ENCODE data around the gene MEGF11. TPM values are rescaled to one million over a fixed set of nuclear protein-coding genes. Genes with fewer than 3 reads are reported as not detected.

The MEGF11 gene
- total RNA-seq, 1 donor from 2014 or later: 0.25 TPM

DNA sequence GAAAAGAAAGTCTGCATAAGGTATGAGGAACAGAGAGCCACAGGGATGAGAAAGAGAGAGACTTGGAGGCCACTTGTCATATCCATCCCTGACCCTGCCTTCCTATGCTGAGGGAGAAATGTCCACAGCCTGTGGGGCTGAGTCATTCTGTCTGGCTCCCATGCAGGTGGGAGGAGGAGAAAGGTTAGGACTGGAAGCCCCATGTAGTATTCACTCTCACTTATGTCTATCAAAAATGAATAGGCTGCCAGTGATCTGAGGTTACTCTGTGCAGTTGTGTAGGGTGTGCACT lies 313.0 kb downstream of the MEGF11 start:
- no peaks in the 10 kb centered on the region for H3K27me3 ChIP-seq
- no peak for DNase-seq (ENCODE audit: extremely low spot score in 2 of 2)
- intact Hi-C loops (cut with DNase I): no loop called here
- H3K36me3 ChIP-seq: no peaks in the 10 kb centered on the region
- H3K9me3 ChIP-seq: no peaks in the 10 kb centered on the region
- TF ChIP-seq POLR2A (IDR thresholded peaks at IDR 0.05) (no peak), POLR2AphosphoS5 (IDR thresholded peaks at IDR 0.05; ENCODE audit: insufficient read depth in 1 of 2, low read depth in 1 of 2) (no peak)
- TF ChIP-seq, protein P1, sequence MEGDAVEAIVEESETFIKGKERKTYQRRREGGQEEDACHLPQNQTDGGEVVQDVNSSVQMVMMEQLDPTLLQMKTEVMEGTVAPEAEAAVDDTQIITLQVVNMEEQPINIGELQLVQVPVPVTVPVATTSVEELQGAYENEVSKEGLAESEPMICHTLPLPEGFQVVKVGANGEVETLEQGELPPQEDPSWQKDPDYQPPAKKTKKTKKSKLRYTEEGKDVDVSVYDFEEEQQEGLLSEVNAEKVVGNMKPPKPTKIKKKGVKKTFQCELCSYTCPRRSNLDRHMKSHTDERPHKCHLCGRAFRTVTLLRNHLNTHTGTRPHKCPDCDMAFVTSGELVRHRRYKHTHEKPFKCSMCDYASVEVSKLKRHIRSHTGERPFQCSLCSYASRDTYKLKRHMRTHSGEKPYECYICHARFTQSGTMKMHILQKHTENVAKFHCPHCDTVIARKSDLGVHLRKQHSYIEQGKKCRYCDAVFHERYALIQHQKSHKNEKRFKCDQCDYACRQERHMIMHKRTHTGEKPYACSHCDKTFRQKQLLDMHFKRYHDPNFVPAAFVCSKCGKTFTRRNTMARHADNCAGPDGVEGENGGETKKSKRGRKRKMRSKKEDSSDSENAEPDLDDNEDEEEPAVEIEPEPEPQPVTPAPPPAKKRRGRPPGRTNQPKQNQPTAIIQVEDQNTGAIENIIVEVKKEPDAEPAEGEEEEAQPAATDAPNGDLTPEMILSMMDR (IDR thresholded peaks at IDR 0.05): no peak
- no peak overlapping the region for H3K27ac ChIP-seq
- no peak overlapping the region for H3K4me3 ChIP-seq
- H3K4me1 ChIP-seq: no peaks in the 10 kb centered on the region

DNA sequence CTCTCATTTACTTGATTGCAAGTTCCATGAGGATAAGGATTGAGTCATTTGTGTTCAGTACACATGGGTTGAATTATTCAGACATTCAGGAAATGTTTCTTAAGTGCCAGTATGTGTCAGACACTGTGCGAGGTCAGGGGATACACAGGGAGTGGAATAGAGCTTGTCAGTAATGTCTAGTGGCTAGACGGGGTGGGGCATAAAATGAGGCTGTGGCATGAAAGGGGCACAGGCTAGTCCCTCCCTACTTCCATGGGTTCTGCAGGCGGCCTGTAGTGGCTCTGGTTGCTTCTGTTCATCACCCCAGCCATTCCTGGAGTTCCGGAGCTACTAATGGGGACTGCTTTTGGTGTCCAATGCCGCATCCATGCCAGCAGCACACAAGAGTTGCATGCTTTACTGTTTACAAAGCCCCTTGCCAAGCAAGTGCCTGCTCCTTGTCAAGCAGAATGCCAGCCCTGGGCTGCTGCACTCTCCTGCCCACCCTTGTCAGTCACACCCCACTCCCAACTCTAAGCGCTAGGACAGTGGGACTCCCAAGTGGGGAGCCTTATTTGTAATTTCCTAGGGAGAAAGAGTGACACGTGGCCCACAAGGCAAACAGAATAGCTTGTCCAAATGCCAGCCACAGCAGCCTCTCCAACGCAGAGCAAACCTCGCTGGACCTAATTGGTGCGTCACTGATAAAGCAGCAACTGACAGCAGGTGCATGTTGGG lies 313.5 kb downstream of the MEGF11 start:
- Histone ChIP-seq H3K4me1 (no peaks in the 10 kb centered on the region), H3K9me3 (no peaks in the 10 kb centered on the region), H3K4me3 (no peak overlapping the region), H3K36me3 (no peaks in the 10 kb centered on the region), H3K27me3 (no peaks in the 10 kb centered on the region), H3K27ac (no peak overlapping the region)
- intact Hi-C loops (cut with DNase I): no loop called here
- TF ChIP-seq, protein P1 (IDR thresholded peaks at IDR 0.05): no peak
- TF ChIP-seq POLR2AphosphoS5 (IDR thresholded peaks at IDR 0.05; ENCODE audit: insufficient read depth in 1 of 2, low read depth in 1 of 2) (no peak), POLR2A (IDR thresholded peaks at IDR 0.05) (no peak)
- no peak for DNase-seq (ENCODE audit: extremely low spot score in 2 of 2)

DNA sequence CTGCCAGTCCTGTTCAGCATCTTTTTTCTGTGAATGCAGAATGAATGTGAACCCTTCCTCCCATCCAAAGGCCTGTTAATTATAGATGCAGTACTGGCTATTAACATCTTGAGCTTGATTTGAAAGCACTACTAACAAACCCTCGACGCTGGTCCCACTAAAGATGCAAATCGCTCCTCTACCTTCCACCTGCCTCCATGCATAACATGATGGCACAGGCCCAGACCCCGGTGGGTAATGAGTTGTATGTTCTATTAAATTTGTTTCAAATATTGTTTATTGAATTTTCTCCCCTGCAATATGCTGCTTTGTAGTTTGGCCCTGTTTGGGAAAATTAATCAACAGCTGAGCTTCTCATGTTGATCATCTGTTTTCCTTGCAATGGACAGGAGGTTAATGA lies 314.9 kb downstream of the MEGF11 start:
- Histone ChIP-seq H3K27ac (no peak overlapping the region), H3K36me3 (no peaks in the 10 kb centered on the region), H3K9me3 (no peaks in the 10 kb centered on the region), H3K4me1 (no peaks in the 10 kb centered on the region), H3K4me3 (no peak overlapping the region), H3K27me3 (no peaks in the 10 kb centered on the region)
- no peak for DNase-seq (ENCODE audit: extremely low spot score in 2 of 2)
- intact Hi-C loops (cut with DNase I): no loop called here
- TF ChIP-seq, protein P1 (IDR thresholded peaks at IDR 0.05): no peak
- TF ChIP-seq POLR2A (IDR thresholded peaks at IDR 0.05) (no peak), POLR2AphosphoS5 (IDR thresholded peaks at IDR 0.05; ENCODE audit: insufficient read depth in 1 of 2, low read depth in 1 of 2) (no peak)

DNA sequence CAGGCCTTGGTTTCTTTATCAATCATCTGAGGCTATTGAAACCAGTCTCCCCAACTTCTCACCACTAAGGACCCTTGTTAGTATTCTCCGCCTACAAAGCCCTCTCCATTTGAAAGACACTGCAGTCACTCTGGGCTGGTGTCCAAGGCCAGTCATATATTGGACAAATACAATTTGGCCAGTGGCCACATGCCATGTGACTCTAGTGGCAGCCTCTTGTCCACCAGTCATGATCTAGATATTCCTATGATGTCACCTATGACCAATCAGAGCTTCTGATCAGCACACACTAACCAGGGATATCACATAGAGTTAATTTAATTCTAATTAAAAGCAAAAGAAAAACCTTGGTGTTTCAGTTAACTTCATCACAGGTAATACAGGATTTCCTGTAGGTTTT lies 316.1 kb downstream of the MEGF11 start:
- no peaks in the 10 kb centered on the region for H3K36me3 ChIP-seq
- H3K4me3 ChIP-seq: no peak overlapping the region
- no peak for DNase-seq (ENCODE audit: extremely low spot score in 2 of 2)
- TF ChIP-seq POLR2AphosphoS5 (IDR thresholded peaks at IDR 0.05; ENCODE audit: insufficient read depth in 1 of 2, low read depth in 1 of 2): no peak
- TF ChIP-seq, protein P1 (IDR thresholded peaks at IDR 0.05): no peak
- TF ChIP-seq POLR2A (IDR thresholded peaks at IDR 0.05): no peak
- no peaks in the 10 kb centered on the region for H3K4me1 ChIP-seq
- no peaks in the 10 kb centered on the region for H3K9me3 ChIP-seq
- intact Hi-C loops (cut with DNase I): no loop called here
- H3K27me3 ChIP-seq: no peaks in the 10 kb centered on the region
- no peak overlapping the region for H3K27ac ChIP-seq

DNA sequence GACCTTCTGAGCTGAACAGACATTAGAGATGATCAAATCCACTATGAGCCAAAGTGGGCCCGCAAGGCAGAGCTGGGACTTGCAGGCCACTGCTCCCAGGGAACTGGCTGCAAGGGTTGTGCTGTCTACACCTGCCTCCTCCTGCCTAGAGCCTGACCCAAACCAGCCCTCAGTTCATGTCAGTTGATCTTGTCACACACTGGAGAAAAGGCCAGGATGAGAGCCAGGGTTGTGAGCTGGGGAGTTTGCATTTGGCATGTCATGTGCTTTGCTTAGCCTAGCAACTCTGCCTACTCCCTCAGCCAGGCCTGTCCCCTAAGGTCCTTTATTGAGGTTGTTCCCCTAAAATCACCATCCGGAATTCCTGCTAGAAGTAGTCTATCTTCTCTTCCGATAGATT lies 316.5 kb downstream of the MEGF11 start:
- Histone ChIP-seq H3K4me1 (no peaks in the 10 kb centered on the region), H3K4me3 (no peak overlapping the region), H3K36me3 (no peaks in the 10 kb centered on the region), H3K27ac (no peak overlapping the region), H3K9me3 (no peaks in the 10 kb centered on the region), H3K27me3 (no peaks in the 10 kb centered on the region)
- intact Hi-C loops (cut with DNase I): no loop called here
- TF ChIP-seq POLR2AphosphoS5 (IDR thresholded peaks at IDR 0.05; ENCODE audit: insufficient read depth in 1 of 2, low read depth in 1 of 2) (no peak), POLR2A (IDR thresholded peaks at IDR 0.05) (no peak)
- TF ChIP-seq, protein P1 (IDR thresholded peaks at IDR 0.05): no peak
- no peak for DNase-seq (ENCODE audit: extremely low spot score in 2 of 2)
